ENCODE data around the gene UHRF1.

Gene UHRF1

GRCh38 chr19:4922530-4923275, 13.4 kb downstream of the UHRF1 start:
- no peak for DNase-seq (ENCODE audit: low spot score)
- in situ Hi-C loops (cut with MboI; ENCODE audit: low pct_unique_long_range_greater_than_20kb, low sequenced_read_pairs, unreplicated experiment): no loop called here
- TF ChIP-seq, protein P1, sequence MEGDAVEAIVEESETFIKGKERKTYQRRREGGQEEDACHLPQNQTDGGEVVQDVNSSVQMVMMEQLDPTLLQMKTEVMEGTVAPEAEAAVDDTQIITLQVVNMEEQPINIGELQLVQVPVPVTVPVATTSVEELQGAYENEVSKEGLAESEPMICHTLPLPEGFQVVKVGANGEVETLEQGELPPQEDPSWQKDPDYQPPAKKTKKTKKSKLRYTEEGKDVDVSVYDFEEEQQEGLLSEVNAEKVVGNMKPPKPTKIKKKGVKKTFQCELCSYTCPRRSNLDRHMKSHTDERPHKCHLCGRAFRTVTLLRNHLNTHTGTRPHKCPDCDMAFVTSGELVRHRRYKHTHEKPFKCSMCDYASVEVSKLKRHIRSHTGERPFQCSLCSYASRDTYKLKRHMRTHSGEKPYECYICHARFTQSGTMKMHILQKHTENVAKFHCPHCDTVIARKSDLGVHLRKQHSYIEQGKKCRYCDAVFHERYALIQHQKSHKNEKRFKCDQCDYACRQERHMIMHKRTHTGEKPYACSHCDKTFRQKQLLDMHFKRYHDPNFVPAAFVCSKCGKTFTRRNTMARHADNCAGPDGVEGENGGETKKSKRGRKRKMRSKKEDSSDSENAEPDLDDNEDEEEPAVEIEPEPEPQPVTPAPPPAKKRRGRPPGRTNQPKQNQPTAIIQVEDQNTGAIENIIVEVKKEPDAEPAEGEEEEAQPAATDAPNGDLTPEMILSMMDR (IDR thresholded peaks at IDR 0.05; ENCODE audit: extremely low read depth, insufficient read depth, missing control alignments): no peak

GRCh38 chr19:4923276-4923747, 14.0 kb downstream of the UHRF1 start:
- in situ Hi-C loops (cut with MboI; ENCODE audit: low pct_unique_long_range_greater_than_20kb, low sequenced_read_pairs, unreplicated experiment): no loop called here
- TF ChIP-seq, protein P1 (IDR thresholded peaks at IDR 0.05; ENCODE audit: extremely low read depth, insufficient read depth, missing control alignments): no peak
- DNase-seq (ENCODE audit: low spot score): no peak

DNA sequence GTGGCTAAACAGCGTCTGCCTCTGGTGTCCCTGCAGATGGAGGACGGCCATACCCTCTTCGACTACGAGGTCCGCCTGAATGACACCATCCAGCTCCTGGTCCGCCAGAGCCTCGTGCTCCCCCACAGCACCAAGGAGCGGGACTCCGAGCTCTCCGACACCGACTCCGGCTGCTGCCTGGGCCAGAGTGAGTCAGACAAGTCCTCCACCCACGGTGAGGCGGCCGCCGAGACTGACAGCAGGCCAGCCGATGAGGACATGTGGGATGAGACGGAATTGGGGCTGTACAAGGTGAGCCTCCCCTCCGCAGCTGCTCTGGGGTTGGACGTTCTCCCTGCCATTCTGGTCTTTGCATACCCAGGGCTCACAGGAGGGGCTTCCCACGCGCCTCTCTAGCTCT, 19.9 kb downstream of the UHRF1 start:
- no peak for DNase-seq (ENCODE audit: low spot score)
- TF ChIP-seq, protein P1 (IDR thresholded peaks at IDR 0.05; ENCODE audit: extremely low read depth, insufficient read depth, missing control alignments): no peak
- in situ Hi-C loops (cut with MboI; ENCODE audit: low pct_unique_long_range_greater_than_20kb, low sequenced_read_pairs, unreplicated experiment): no loop called here

DNA sequence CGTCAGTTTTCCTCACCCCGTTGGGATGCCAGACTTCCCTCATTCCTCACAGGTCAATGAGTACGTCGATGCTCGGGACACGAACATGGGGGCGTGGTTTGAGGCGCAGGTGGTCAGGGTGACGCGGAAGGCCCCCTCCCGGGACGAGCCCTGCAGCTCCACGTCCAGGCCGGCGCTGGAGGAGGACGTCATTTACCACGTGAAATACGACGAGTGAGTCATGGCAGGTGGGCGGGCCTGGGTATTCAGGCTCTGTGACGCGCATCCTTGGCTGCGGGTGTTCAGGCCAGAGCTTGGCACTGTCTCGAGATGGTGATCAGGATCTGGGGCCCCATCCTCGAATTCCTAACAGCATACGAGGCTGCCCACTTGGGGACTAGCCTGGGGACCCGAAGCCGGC, 21.4 kb downstream of the UHRF1 start:
- in situ Hi-C loops (cut with MboI; ENCODE audit: low pct_unique_long_range_greater_than_20kb, low sequenced_read_pairs, unreplicated experiment): no loop called here
- no peak for DNase-seq (ENCODE audit: low spot score)
- TF ChIP-seq, protein P1 (IDR thresholded peaks at IDR 0.05; ENCODE audit: extremely low read depth, insufficient read depth, missing control alignments): no peak

GRCh38 chr19:4932711-4933110, 23.4 kb downstream of the UHRF1 start:
- TF ChIP-seq, protein P1 (IDR thresholded peaks at IDR 0.05; ENCODE audit: extremely low read depth, insufficient read depth, missing control alignments): no peak

GRCh38 chr19:4933528-4933927, 24.2 kb downstream of the UHRF1 start:
- DNase-seq (ENCODE audit: low spot score): no peak
- in situ Hi-C loops (cut with MboI; ENCODE audit: low pct_unique_long_range_greater_than_20kb, low sequenced_read_pairs, unreplicated experiment): no loop called here
- TF ChIP-seq, protein P1 (IDR thresholded peaks at IDR 0.05; ENCODE audit: extremely low read depth, insufficient read depth, missing control alignments): no peak

More at GRCh38 chr19:4932711-4933110, 23.4 kb downstream of the UHRF1 start:
- DNase-seq (ENCODE audit: low spot score): no peak
- in situ Hi-C loops (cut with MboI; ENCODE audit: low pct_unique_long_range_greater_than_20kb, low sequenced_read_pairs, unreplicated experiment): no loop called here

Data from GM13977 (cell line).